Omental fat pad (tissue), 4 donors: ENCODE measurements around the gene ZDHHC4. TPM values are rescaled to one million over a fixed set of nuclear protein-coding genes. Genes with fewer than 3 reads are reported as not detected.

Experiments used
- ATAC-seq: fragments of 150-250 bp; one replicate; pipeline ENCODE4 v1.9.1; 2016; ENCODE audit warnings: mild to moderate bottlenecking, moderate library complexity; ENCODE audit not compliant: low FRiP score
- DNase-seq: peaks from one replicate; pipeline ENCODE4 v3.0.0-alpha.2; 2019; ENCODE audit warnings: low spot score
- total RNA-seq, 4 donors: library from RNA; depleted of rRNA; stranded (reverse); fragments of >200 nt; gene quantifications; one replicate each; pipeline ENCODE4 v1.1.0, GENCODE V29; 2016
- TF ChIP-seq, protein P1 (sequence below), 3 donors: fragments of 450-650 bp; IDR thresholded peaks; one replicate each; pipeline ENCODE4 v1.5.1; 2016 to 2017; ENCODE audit warnings: antibody characterized with exemption in 3 of 3, mild to moderate bottlenecking in 3 of 3, moderate library complexity in 2 of 3

ZDHHC4 gene
- total RNA-seq, 4 donors from 2014 or later, result 30.6 to 52.3 (median 42.3) TPM

DNA sequence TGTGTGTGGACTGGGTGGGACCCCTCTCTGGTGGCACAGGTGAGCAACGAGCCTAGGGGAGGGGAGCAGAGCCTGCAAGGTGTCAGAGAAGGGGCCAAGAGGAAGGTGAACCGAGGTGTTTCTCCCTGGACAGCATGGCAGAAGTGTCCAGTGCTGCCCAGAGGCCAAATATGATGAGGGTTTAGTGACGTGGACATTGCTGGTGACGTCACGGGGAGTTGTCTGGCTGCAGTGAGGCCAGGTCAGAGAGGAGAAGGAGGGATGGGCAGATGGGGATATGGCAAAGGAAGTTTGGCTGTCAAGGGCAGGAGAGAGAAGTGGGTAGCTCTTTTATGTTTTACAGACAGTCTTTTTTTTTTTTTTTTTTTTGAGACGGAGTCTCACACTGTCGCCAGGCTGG, 35.6 kb downstream of the ZDHHC4 start:
- ATAC-seq, result no peak
- TF ChIP-seq, protein P1, sequence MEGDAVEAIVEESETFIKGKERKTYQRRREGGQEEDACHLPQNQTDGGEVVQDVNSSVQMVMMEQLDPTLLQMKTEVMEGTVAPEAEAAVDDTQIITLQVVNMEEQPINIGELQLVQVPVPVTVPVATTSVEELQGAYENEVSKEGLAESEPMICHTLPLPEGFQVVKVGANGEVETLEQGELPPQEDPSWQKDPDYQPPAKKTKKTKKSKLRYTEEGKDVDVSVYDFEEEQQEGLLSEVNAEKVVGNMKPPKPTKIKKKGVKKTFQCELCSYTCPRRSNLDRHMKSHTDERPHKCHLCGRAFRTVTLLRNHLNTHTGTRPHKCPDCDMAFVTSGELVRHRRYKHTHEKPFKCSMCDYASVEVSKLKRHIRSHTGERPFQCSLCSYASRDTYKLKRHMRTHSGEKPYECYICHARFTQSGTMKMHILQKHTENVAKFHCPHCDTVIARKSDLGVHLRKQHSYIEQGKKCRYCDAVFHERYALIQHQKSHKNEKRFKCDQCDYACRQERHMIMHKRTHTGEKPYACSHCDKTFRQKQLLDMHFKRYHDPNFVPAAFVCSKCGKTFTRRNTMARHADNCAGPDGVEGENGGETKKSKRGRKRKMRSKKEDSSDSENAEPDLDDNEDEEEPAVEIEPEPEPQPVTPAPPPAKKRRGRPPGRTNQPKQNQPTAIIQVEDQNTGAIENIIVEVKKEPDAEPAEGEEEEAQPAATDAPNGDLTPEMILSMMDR (IDR thresholded peaks at IDR 0.05), result no peak
- DNase-seq, result no peak

DNA sequence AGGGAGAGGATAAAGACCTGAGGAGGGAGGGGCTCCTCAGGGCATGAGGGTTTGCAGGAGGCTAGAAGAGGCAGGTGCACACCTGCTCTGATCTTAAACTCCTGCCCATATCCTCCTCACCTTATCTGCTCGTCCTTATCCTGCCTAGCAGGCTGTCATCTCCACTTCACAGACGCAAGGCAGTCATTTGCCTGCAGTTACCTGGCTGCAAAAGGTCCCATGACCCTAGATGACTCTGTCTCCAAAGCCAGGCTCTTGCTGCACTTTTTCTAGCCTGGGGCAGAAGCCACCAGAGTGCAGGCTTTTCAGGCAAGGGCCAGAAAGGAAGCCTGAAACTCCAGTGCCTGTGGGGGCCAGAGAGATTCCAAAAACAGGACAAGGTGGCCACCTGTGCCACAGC, 36.5 kb downstream of the ZDHHC4 start:
- TF ChIP-seq, protein P1 (IDR thresholded peaks at IDR 0.05), result no peak
- ATAC-seq, result no peak
- DNase-seq, result no peak

DNA sequence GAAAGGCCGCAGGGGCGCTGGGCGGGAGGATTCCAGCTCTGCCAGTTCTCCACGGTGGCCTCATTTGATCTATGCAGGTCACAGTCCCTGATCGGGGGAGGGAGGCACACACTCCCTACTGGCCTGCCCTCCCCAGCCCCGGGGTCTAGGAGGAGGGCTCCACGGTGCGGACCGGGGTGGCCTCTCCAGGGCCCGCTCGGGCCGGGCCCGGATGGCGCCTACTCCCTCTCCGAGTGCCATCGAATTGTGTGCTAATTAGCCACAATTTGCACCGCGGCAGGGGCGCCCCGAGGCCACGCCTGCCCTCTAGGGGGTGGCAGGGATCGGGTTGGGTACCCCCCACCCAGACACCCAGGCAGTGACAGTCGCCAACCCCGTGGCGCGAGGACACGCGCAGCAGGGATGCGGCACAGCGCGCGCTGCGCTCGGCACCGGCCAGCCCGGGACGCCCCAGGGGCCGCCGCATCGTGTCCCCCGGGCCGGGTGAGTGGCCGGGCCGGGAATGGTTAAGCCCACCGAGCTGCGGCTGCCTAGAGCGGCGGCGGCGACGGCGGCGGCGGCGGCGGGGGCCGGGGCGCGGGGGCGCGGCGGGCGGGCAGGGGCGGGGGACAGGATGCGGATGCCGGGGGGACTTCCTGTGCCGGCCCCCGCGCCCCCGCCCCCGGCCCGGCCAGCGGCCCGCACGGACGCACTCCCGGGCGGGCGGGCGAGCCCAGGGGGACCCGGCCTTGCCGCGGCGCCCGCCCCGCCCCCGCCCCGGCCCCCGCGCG, 37.9 kb downstream of the ZDHHC4 start, which contains the start of gene ZNF853:
Gene ZNF853 (plus strand): TSS at position 658 of the 770 bp plus-strand sequence. CDS start 565 bp downstream, outside the sequence.
- peak; percentile 54 for ATAC-seq
- DNase-seq, result no peak
- TF ChIP-seq, protein P1 (IDR thresholded peaks at IDR 0.05), result no peak

DNA sequence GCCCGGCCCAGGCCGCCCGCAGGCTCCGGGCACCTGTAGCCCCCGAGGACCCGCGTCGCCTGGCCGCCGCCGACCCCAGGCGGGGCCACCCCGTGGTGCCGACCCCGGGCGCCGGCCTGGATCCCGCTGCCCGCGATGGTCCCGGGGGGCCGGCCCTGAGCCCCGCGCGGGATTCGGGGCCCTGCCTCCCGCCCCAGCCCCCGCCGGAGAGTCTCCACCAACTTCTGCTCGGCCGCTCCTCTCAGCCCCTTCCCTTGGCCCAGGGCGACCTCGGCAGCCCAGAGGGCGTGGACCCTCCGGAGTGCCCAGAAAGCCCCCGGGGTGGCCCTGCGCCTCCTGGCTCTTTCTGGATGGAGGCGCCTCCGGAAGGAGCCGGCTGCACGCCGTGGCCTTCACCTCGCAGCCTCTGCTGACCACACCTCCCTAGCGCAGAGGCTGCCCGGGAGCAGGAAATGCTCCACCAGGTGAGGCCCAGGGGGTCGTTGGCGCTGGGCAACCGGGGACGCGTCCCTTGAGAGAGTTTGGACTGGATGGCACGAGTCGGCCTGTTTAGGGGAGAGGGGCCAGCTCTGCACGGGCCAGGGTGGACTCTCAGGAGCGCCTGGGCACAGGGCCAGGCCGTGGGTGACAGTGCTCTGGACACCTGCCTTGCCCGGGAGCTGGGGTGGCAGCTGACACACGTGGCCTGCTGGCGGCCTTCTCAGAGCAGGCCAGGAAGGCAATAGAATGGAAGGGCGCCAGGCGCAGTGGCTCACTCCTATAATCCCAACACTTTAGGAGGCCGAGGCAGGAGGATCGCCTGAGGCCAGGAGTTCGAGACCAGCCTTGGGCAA, 38.7 kb downstream of the ZDHHC4 start:
- DNase-seq (no peak), ATAC-seq (peak; percentile 22)
- TF ChIP-seq, protein P1 (IDR thresholded peaks at IDR 0.05), result no peak

DNA sequence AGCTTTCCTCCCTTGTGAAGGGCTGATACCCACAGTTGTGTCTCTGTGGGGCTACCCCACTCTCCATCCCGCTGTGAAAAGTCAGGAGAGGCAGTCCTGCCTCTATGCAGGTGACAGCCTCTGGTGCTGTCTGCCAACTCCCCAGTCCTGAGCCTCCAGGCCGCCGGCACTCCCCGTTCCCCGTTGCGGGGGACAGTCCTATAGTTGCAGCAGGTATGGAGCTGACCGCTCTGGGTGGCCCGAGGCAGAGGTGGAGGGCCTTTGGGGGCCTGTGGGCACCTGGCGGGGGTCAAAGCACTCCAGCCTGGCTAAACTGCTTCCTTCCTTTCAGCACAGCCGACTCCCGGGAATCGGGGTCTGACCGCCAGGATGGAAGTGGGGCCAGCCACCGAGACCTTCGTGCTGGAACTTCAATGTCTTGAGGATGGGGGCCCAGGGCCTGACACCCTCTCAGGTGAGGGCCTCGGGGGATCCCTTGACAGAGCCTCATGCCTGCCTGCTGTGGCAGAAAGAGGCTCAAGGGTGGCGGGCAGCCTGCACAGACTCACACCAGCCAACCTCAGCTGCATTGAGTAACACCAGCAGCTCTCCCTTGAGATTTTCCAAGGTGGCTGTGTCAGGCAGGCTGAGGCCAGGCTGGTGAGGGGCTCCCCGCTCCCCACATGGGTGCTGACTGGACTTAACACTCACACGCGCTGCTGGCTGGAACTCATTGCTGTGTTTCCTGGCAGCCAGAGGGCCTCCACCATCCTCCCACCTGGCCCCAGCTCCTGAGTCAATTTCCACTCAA, 39.8 kb downstream of the ZDHHC4 start:
- ATAC-seq (no peak), DNase-seq (no peak)
- TF ChIP-seq, protein P1 (IDR thresholded peaks at IDR 0.05), result no peak

DNA sequence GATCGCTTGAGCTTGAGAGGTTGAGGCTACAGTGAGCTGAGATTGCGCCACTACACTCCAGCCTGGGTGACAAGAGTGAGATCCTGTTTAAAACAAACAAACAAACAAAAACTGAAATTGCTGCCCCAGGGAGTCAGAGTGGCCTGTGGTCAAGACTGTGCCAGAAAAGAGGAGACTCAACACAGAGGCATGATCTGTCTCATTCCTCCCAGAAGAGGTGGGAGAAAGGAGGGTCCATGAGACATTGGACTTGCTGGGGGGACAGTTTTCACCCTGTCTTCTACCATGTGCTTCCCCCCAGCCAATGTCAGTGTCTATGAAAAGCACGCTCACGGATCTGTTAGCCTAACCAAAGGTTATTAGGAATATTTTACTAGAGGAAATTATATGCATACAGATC, 41.4 kb downstream of the ZDHHC4 start:
- no peak for ATAC-seq
- DNase-seq, result no peak

More for the DNA sequence above, 41.4 kb downstream of the ZDHHC4 start:
- TF ChIP-seq, protein P1 (IDR thresholded peaks at IDR 0.05), result no peak
